Naive thymus-derived CD4-positive, alpha-beta T cell (primary cell): Measurements from ENCODE around the gene PRDM2. TPM values are rescaled to one million over a fixed set of nuclear protein-coding genes. Genes with fewer than 3 reads are reported as not detected.

Experiments used
- ATAC-seq: fragments of 150-1000 bp; cut with Tn5 transposase; 2 replicates; pipeline ENCODE4 v1.10.0; 2021; ENCODE audit warnings: mild to moderate bottlenecking, moderate library complexity
- CTCF ChIA-PET: fragments of 350-600 bp; sonication (Branson Sonifier 250); formaldehyde crosslinking; loops from one replicate; lab custom pipeline; 2021; ENCODE audit warnings: antibody characterized with exemption; lab: Charles Lee
- POLR2A ChIA-PET: fragments of 350-600 bp; sonication (Branson Sonifier 250); formaldehyde crosslinking; loops from one replicate; lab custom pipeline; 2021; ENCODE audit warnings: antibody characterized with exemption, inconsistent platforms; lab: Charles Lee
- DNase-seq, 9 donors: peaks; one replicate each; pipeline versions ENCODE4 v3.0.0 to v3.0.0-alpha.2; 2020 to 2022; ENCODE audit warnings: mixed read lengths in 1 of 9
- H3K27ac ChIP-seq: one replicate; pipeline ENCODE4 v1.7.0; 2013; ENCODE audit warnings: mild to moderate bottlenecking, low read depth, low read length, moderate library complexity
- H3K27me3 ChIP-seq, 2 donors: one replicate each; pipeline ENCODE4 v1.7.0; 2013; ENCODE audit warnings: low read length in 2 of 2, mild to moderate bottlenecking in 2 of 2, moderate library complexity in 2 of 2; ENCODE audit not compliant: control insufficient read depth in 2 of 2, insufficient read depth in 2 of 2
- H3K36me3 ChIP-seq, 3 experiments: 1 replicate in 2 of 3; 2 replicates in 1 of 3; pipeline ENCODE4 v1.7.0; 2013; ENCODE audit warnings: low read length in 3 of 3, mild to moderate bottlenecking in 3 of 3, moderate library complexity in 1 of 3; ENCODE audit not compliant: insufficient read depth in 3 of 3, control insufficient read depth in 2 of 3
- H3K4me1 ChIP-seq, 2 donors: one replicate each; pipeline ENCODE4 v1.7.0; 2013; ENCODE audit warnings: low read length in 2 of 2, mild to moderate bottlenecking in 2 of 2, moderate library complexity in 1 of 2; ENCODE audit not compliant: control insufficient read depth in 2 of 2, insufficient read depth in 2 of 2
- H3K4me3 ChIP-seq: 2 replicates; pipeline ENCODE4 v1.7.0; 2013; ENCODE audit warnings: mild to moderate bottlenecking, low read length
- H3K9me3 ChIP-seq, 3 experiments: 1 replicate in 2 of 3; 2 replicates in 1 of 3; pipeline ENCODE4 v1.7.0; 2013; ENCODE audit warnings: low read length in 3 of 3; ENCODE audit not compliant: control insufficient read depth in 2 of 3
- H3K27ac Mint-ChIP-seq, 9 donors: one replicate each; pipeline ENCODE4 v1.8.0; 2020 to 2022; ENCODE audit warnings: mixed read lengths in 9 of 9, mild to moderate bottlenecking in 8 of 9, moderate library complexity in 5 of 9, inconsistent platforms in 2 of 9
- H3K27me3 Mint-ChIP-seq, 5 donors: one replicate each; pipeline ENCODE4 v1.8.0; 2021 to 2022; ENCODE audit warnings: mixed read lengths in 5 of 5, mild to moderate bottlenecking in 1 of 5
- H3K36me3 Mint-ChIP-seq, 5 donors: one replicate each; pipeline ENCODE4 v1.8.0; 2020 to 2022; ENCODE audit warnings: mixed read lengths in 5 of 5, mild to moderate bottlenecking in 3 of 5, inconsistent platforms in 1 of 5
- H3K4me1 Mint-ChIP-seq, 7 donors: one replicate each; pipeline ENCODE4 v1.8.0; 2020 to 2022; ENCODE audit warnings: mixed read lengths in 7 of 7, mild to moderate bottlenecking in 3 of 7, inconsistent platforms in 1 of 7
- H3K4me3 Mint-ChIP-seq, 10 donors: one replicate each; pipeline ENCODE4 v1.8.0; 2020 to 2022; ENCODE audit warnings: mild to moderate bottlenecking in 10 of 10, mixed read lengths in 10 of 10, moderate library complexity in 6 of 10, inconsistent platforms in 2 of 10
- H3K9me3 Mint-ChIP-seq, 11 donors: one replicate each; pipeline ENCODE4 v1.8.0; 2020 to 2022; ENCODE audit warnings: mixed read lengths in 11 of 11, mild to moderate bottlenecking in 4 of 11, inconsistent platforms in 1 of 11, moderate library complexity in 1 of 11
- intact Hi-C, 2 donors: fragments of 100-400 bp; cut with micrococcal nuclease; formaldehyde crosslinking; loops; one replicate each; pipeline ENCODE4 v1.15.1; 2023
- polyA plus RNA-seq, 2 donors: library from polyadenylated mRNA; unstranded; fragments of 300-500 nt; fragmentation: Illumina TruSeq; gene quantifications; one replicate each; pipeline ENCODE4 v1.2.3, GENCODE V29; 2021
- total RNA-seq, 6 experiments: library from RNA in 5 of 6; stranded (reverse) in 5 of 6; gene quantifications; 1 replicate in 5 of 6; 2 replicates in 1 of 6; pipeline ENCODE4 v1.2.3 and lab custom pipeline; 2021 to 2026

Gene PRDM2
- total and polyA plus RNA-seq, 7 experiments from 2014 or later, result 16.3 to 142 (median 114) TPM

- intact Hi-C loops, result loop anchor here in 1 of 2 donors (2.0 kb wide), 1 partner anchor 100 kb away; no protein-coding TSS in a partner anchor
- no peak for DNase-seq
- POLR2A ChIA-PET, result no interaction called here
Observed at GRCh38 chr1:13664451-13664850, 35.5 kb upstream of the PRDM2 start.

GRCh38 chr1:13666317-13666716 is 33.7 kb upstream of the PRDM2 start:
- Histone ChIP-seq H3K27me3 (no peaks in the 10 kb centered on the region), H3K4me1 (no peaks in the 10 kb centered on the region), H3K9me3 (no peaks in the 10 kb centered on the region), H3K27ac (no peak overlapping the region), H3K36me3 (no peaks in the 10 kb centered on the region), H3K4me3 (no peak overlapping the region)
- POLR2A ChIA-PET, result interaction anchor here (2.1 kb wide), 1 partner anchor 60 kb away, joined by 5 read pairs; no protein-coding TSS in a partner anchor
- H3K27me3 Mint-ChIP-seq, result peaks cover 0 to 8% (median 0%) of the 10 kb centered on the region in 5 donors
- intact Hi-C loops, result loop anchor here in 1 of 2 donors (5.0 kb wide), 1 partner anchor 1381 kb away; no protein-coding TSS in a partner anchor
- H3K4me3 Mint-ChIP-seq, result no peak overlapping the region
- peaks cover 0 to 8% (median 0%) of the 10 kb centered on the region in 7 donors for H3K4me1 Mint-ChIP-seq
- peaks cover 0 to 2% (median 0%) of the 10 kb centered on the region in 11 donors for H3K9me3 Mint-ChIP-seq
- CTCF ChIA-PET, result interaction anchor here (2.4 to 5.6 kb wide), 3 partner anchors 59 to 294 kb away, joined by 6 to 39 read pairs (median 11); no protein-coding TSS in a partner anchor
- no peaks in the 10 kb centered on the region for H3K36me3 Mint-ChIP-seq
- DNase-seq (no peak), ATAC-seq (no peak)
- H3K27ac Mint-ChIP-seq, result no peak overlapping the region

More at GRCh38 chr1:13664451-13664850, 35.5 kb upstream of the PRDM2 start:
- no peaks in the 10 kb centered on the region for H3K27me3 ChIP-seq
- H3K9me3 Mint-ChIP-seq, result peaks cover 0 to 1% (median under 1%) of the 10 kb centered on the region in 11 donors
- ATAC-seq, result no peak
- H3K9me3 ChIP-seq, result no peaks in the 10 kb centered on the region
- H3K4me1 ChIP-seq, result no peaks in the 10 kb centered on the region
- H3K27ac Mint-ChIP-seq, result no peak overlapping the region
- CTCF ChIA-PET, result interaction anchor here (1.3 to 5.6 kb wide), 5 partner anchors 55 to 150 kb away, joined by 3 to 39 read pairs (median 6); no protein-coding TSS in a partner anchor
- H3K27me3 Mint-ChIP-seq, result peaks cover 0 to 8% (median 0%) of the 10 kb centered on the region in 5 donors
- H3K4me1 Mint-ChIP-seq, result peaks cover 0 to 8% (median 0%) of the 10 kb centered on the region in 7 donors
- no peak overlapping the region for H3K4me3 ChIP-seq
- no peak overlapping the region for H3K4me3 Mint-ChIP-seq
- no peaks in the 10 kb centered on the region for H3K36me3 ChIP-seq
- peaks cover 0 to 1% (median 0%) of the 10 kb centered on the region in 5 donors for H3K36me3 Mint-ChIP-seq
- no peak overlapping the region for H3K27ac ChIP-seq

GRCh38 chr1:13667691-13668090 is 32.3 kb upstream of the PRDM2 start:
- no peaks in the 10 kb centered on the region for H3K36me3 ChIP-seq
- no peak overlapping the region for H3K4me3 Mint-ChIP-seq
- H3K27ac Mint-ChIP-seq, result no peak overlapping the region
- no peaks in the 10 kb centered on the region for H3K36me3 Mint-ChIP-seq
- H3K4me3 ChIP-seq, result no peak overlapping the region
- ATAC-seq (no peak), DNase-seq (no peak)
- intact Hi-C loops, result loop anchor here in 1 of 2 donors (5.0 kb wide), 1 partner anchor 1380 kb away; no protein-coding TSS in a partner anchor
- ChIA-PET CTCF (interaction anchor here (0.7 to 5.6 kb wide), 4 partner anchors 58 to 292 kb away, joined by 3 to 39 read pairs (median 7); no protein-coding TSS in a partner anchor), POLR2A (no interaction called here)
- no peaks in the 10 kb centered on the region for H3K4me1 ChIP-seq
- H3K4me1 Mint-ChIP-seq, result peaks cover 0 to 8% (median 0%) of the 10 kb centered on the region in 7 donors
- H3K27me3 Mint-ChIP-seq, result peaks cover 0 to 8% (median 0%) of the 10 kb centered on the region in 5 donors
- no peaks in the 10 kb centered on the region for H3K9me3 ChIP-seq
- peaks cover 0 to 2% (median 0%) of the 10 kb centered on the region in 11 donors for H3K9me3 Mint-ChIP-seq
- no peaks in the 10 kb centered on the region for H3K27me3 ChIP-seq
- H3K27ac ChIP-seq, result no peak overlapping the region

GRCh38 chr1:13674377-13674776 is 25.6 kb upstream of the PRDM2 start:
- H3K36me3 ChIP-seq, result no peaks in the 10 kb centered on the region
- ChIA-PET POLR2A (no interaction called here), CTCF (no interaction called here)
- no peak for DNase-seq
- Mint-ChIP-seq H3K4me1 (peaks cover 0 to 1% (median 0%) of the 10 kb centered on the region in 7 donors), H3K27ac (peak overlapping the region in 1 of 9 donors; percentile 6), H3K36me3 (peaks cover 0 to 8% (median 0%) of the 10 kb centered on the region in 5 donors), H3K4me3 (no peak overlapping the region), H3K27me3 (peaks cover 0 to 33% (median 20%) of the 10 kb centered on the region in 5 donors), H3K9me3 (peaks cover 0 to 5% (median 0%) of the 10 kb centered on the region in 11 donors)
- H3K27ac ChIP-seq, result no peak overlapping the region
- intact Hi-C loops, result no loop called here
- H3K27me3 ChIP-seq, result no peaks in the 10 kb centered on the region
- no peaks in the 10 kb centered on the region for H3K9me3 ChIP-seq
- H3K4me3 ChIP-seq, result no peak overlapping the region
- ATAC-seq, result no peak
- no peaks in the 10 kb centered on the region for H3K4me1 ChIP-seq

- DNase-seq (no peak), ATAC-seq (no peak)
- Histone ChIP-seq H3K4me3 (no peak overlapping the region), H3K4me1 (no peaks in the 10 kb centered on the region), H3K27me3 (no peaks in the 10 kb centered on the region), H3K36me3 (no peaks in the 10 kb centered on the region), H3K27ac (no peak overlapping the region), H3K9me3 (no peaks in the 10 kb centered on the region)
- Mint-ChIP-seq H3K4me3 (no peak overlapping the region), H3K4me1 (peaks cover 0 to 1% (median 0%) of the 10 kb centered on the region in 7 donors), H3K36me3 (peaks cover 0 to 8% (median 0%) of the 10 kb centered on the region in 5 donors), H3K27me3 (peaks cover 0 to 37% (median 20%) of the 10 kb centered on the region in 5 donors), H3K9me3 (peaks cover 0 to 5% (median 2%) of the 10 kb centered on the region in 11 donors), H3K27ac (no peak overlapping the region)
- intact Hi-C loops, result no loop called here
- POLR2A ChIA-PET, result no interaction called here
- CTCF ChIA-PET, result no interaction called here
Observed at GRCh38 chr1:13675151-13675651, 24.8 kb upstream of the PRDM2 start.

GRCh38 chr1:13677896-13678295 is 22.1 kb upstream of the PRDM2 start:
- Mint-ChIP-seq H3K36me3 (peaks cover 0 to 8% (median 0%) of the 10 kb centered on the region in 5 donors), H3K4me3 (no peak overlapping the region), H3K9me3 (peaks cover 0 to 5% (median 0%) of the 10 kb centered on the region in 11 donors), H3K27me3 (peaks cover 2 to 51% (median 20%) of the 10 kb centered on the region in 5 donors), H3K27ac (no peak overlapping the region), H3K4me1 (peaks cover 0 to 1% (median 0%) of the 10 kb centered on the region in 7 donors)
- no peak for ATAC-seq
- H3K27ac ChIP-seq, result no peak overlapping the region
- POLR2A ChIA-PET, result no interaction called here
- H3K27me3 ChIP-seq, result no peaks in the 10 kb centered on the region
- H3K4me3 ChIP-seq, result no peak overlapping the region
- CTCF ChIA-PET, result no interaction called here
- H3K4me1 ChIP-seq, result no peaks in the 10 kb centered on the region
- intact Hi-C loops, result no loop called here
- H3K9me3 ChIP-seq, result no peaks in the 10 kb centered on the region
- no peak for DNase-seq
- H3K36me3 ChIP-seq, result no peaks in the 10 kb centered on the region
